ENCODE data around the gene CSRP3. TPM values are rescaled to one million over a fixed set of nuclear protein-coding genes. Genes with fewer than 3 reads are reported as not detected.

Gene CSRP3
- total RNA-seq, 2 donors from 2014 or later, result not detected

DNA sequence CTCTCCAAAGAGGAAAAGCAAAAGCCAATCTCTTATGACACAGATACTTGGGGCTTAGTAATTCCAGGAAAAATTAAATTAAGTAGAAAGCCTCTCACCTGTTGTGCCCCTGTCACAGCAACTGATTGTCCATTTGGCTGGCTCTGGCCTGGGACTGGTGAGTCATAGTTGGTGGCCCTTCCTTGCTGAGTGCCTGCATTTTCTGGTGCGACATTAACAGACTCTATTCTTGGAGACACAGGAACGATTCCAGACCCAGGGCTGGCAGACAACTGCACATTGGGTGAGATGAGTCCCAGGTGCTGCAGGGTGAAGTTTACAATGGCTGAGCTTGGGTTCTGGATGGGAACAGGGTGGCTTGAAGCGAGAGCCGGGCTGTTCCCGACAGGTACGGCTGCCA is 23.3 kb upstream of the CSRP3 start:
- H3K4me1 ChIP-seq (ENCODE audit: control insufficient read depth in 1 of 2, low read depth in 2 of 2), result no peaks in the 10 kb centered on the region
- no peak overlapping the region for H3K4me3 ChIP-seq
- DNase-seq (ENCODE audit: low spot score) (no peak), ATAC-seq (ENCODE audit: insufficient number of reproducible peaks, low FRiP score, low read depth) (no peak)
- no peaks in the 10 kb centered on the region for H3K36me3 ChIP-seq
- H3K27ac ChIP-seq, result no peak overlapping the region
- TF ChIP-seq, protein P1, sequence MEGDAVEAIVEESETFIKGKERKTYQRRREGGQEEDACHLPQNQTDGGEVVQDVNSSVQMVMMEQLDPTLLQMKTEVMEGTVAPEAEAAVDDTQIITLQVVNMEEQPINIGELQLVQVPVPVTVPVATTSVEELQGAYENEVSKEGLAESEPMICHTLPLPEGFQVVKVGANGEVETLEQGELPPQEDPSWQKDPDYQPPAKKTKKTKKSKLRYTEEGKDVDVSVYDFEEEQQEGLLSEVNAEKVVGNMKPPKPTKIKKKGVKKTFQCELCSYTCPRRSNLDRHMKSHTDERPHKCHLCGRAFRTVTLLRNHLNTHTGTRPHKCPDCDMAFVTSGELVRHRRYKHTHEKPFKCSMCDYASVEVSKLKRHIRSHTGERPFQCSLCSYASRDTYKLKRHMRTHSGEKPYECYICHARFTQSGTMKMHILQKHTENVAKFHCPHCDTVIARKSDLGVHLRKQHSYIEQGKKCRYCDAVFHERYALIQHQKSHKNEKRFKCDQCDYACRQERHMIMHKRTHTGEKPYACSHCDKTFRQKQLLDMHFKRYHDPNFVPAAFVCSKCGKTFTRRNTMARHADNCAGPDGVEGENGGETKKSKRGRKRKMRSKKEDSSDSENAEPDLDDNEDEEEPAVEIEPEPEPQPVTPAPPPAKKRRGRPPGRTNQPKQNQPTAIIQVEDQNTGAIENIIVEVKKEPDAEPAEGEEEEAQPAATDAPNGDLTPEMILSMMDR (IDR thresholded peaks at IDR 0.05), result no peak
- no peaks in the 10 kb centered on the region for H3K9me3 ChIP-seq
- H3K27me3 ChIP-seq (replicated peaks; ENCODE audit: insufficient read depth), result no peaks in the 10 kb centered on the region

DNA sequence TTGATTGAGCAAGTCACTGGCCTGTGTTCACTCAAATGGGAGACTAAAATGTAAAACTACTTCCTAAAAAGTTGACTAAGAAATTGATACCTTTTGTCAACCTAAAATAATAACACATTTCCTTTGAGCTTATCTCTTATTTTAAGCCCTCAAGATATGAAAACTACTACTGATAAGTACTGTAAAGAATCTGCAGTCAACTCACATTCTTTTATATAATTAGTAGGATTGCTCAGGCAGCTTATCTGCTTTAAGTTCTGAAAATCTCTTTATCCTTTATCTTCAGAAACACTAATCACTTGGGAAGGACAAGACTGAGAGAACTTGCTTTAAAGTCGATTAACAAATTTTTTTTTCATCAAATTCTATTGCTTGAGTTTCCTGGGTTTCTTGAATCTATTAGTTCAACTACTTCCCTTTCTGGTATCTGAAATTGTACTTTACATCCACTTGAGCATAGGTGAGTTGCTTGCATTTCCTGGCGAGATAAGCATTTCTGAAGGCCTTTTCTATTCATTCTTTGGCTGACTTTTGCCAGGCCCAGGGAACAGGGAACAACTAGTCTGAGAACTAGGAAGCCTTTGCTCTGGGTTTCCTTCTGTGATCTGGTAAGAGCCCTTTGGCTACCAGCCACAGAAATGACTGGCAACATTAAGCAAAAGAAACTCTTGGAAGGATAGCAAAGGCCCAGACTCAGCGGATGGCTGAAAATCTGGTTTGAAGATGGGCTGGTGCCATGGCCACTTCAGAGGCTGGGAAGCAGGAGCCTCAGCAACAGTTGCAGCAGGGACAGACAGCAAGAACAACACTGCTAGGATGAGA is 19.3 kb upstream of the CSRP3 start:
- DNase-seq (ENCODE audit: low spot score), result no peak
- H3K27me3 ChIP-seq (replicated peaks; ENCODE audit: insufficient read depth), result no peaks in the 10 kb centered on the region
- TF ChIP-seq, protein P1 (IDR thresholded peaks at IDR 0.05), result no peak
- H3K27ac ChIP-seq, result no peak overlapping the region
- no peak overlapping the region for H3K4me3 ChIP-seq
- H3K9me3 ChIP-seq, result no peaks in the 10 kb centered on the region
- no peaks in the 10 kb centered on the region for H3K4me1 ChIP-seq (ENCODE audit: control insufficient read depth in 1 of 2, low read depth in 2 of 2)
- ATAC-seq (ENCODE audit: insufficient number of reproducible peaks, low FRiP score, low read depth), result no peak
- no peaks in the 10 kb centered on the region for H3K36me3 ChIP-seq

DNA sequence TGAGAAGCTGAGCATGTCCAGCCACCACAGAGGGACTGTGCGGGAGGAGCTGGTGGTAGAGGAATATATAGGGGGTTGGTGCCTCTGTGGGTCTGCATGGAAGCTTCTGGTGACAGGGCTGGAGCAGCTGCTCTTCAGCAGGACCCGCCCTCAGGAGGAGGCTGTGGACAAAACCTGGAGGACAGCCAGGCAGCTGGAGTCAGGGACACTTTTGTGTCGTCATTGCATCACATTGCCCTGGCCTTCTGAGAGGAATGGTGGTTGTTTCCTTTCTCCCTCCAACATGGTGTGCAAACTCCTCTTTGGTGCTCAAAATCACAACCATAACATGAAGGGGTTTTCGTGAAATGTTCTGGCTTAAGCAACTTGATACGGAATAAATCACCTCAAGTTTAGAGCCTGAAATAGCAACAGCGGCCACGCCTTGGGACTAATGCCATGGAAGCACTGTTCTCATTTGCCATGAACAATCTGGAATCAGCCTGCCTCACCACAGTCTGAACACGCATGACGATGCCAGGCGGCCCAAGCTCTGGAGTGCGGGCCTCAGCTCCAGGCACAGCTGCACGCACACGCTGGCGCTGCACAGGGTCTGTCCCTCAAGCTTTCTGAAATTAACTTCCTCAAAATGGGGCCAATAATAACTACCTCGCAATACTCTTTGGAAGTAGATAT is 17.1 kb upstream of the CSRP3 start:
- no peaks in the 10 kb centered on the region for H3K9me3 ChIP-seq
- no peaks in the 10 kb centered on the region for H3K36me3 ChIP-seq
- H3K27ac ChIP-seq, result no peak overlapping the region
- ATAC-seq (ENCODE audit: insufficient number of reproducible peaks, low FRiP score, low read depth), result no peak
- DNase-seq (ENCODE audit: low spot score), result no peak
- no peaks in the 10 kb centered on the region for H3K27me3 ChIP-seq (replicated peaks; ENCODE audit: insufficient read depth)
- no peak overlapping the region for H3K4me3 ChIP-seq
- no peaks in the 10 kb centered on the region for H3K4me1 ChIP-seq (ENCODE audit: control insufficient read depth in 1 of 2, low read depth in 2 of 2)
- TF ChIP-seq, protein P1 (IDR thresholded peaks at IDR 0.05), result no peak

DNA sequence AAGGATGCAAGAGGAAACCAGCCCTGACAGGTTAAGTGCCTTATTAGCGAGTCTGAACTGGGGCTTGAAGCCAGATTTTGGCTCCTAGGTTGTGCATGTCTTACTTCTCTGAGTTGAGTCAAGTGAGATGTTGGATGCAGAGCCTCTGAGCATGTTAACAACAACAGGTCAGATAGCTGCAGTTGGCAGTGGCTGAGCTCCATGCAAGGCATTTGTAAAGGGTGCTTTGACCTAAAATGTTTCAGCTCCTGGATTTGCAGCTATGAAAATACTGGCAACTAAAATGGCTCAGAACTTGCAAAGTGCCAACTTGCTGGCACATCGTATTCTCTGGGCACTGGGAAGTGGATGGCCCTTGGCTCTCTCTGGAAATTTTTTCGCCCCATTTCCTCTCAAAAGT is 16.4 kb upstream of the CSRP3 start:
- no peak overlapping the region for H3K4me3 ChIP-seq
- H3K9me3 ChIP-seq, result no peaks in the 10 kb centered on the region
- TF ChIP-seq, protein P1 (IDR thresholded peaks at IDR 0.05), result no peak
- no peaks in the 10 kb centered on the region for H3K4me1 ChIP-seq (ENCODE audit: control insufficient read depth in 1 of 2, low read depth in 2 of 2)
- DNase-seq (ENCODE audit: low spot score) (no peak), ATAC-seq (ENCODE audit: insufficient number of reproducible peaks, low FRiP score, low read depth) (no peak)
- H3K36me3 ChIP-seq, result no peaks in the 10 kb centered on the region
- no peak overlapping the region for H3K27ac ChIP-seq
- no peaks in the 10 kb centered on the region for H3K27me3 ChIP-seq (replicated peaks; ENCODE audit: insufficient read depth)

DNA sequence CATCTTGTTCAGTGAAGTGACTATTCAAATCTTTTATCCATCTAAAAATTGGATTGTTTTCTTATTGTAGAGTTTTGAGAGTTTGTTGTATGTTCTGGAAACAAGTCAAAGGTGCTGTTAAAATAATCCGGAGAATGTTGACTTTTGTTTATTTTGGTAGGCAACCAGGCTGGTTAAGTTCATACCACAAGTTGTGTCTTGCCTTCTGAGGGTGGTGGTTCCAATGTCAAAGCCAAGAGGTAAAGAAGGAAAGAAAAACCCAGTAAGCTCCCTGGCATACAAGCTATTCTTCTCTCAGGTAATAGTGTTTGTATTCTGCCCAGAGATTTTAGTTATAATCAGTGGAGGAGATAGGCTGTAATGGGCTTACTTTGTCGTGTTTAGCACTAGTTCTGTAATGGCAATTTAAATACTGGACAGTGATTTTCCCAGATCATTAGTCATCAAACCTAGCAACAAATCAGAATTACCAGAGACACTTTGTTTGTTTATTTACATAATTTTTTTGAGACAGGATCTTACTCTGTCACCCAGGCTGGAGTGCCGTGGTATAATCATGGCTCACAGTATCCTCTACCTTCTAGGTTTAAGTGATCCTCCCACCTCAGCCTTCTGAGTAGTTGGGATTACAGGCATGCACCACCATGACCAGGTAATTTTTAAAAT is 15.1 kb upstream of the CSRP3 start:
- ATAC-seq (ENCODE audit: insufficient number of reproducible peaks, low FRiP score, low read depth), result no peak
- H3K27ac ChIP-seq, result no peak overlapping the region
- TF ChIP-seq, protein P1 (IDR thresholded peaks at IDR 0.05), result no peak
- no peaks in the 10 kb centered on the region for H3K4me1 ChIP-seq (ENCODE audit: control insufficient read depth in 1 of 2, low read depth in 2 of 2)
- no peaks in the 10 kb centered on the region for H3K27me3 ChIP-seq (replicated peaks; ENCODE audit: insufficient read depth)
- H3K9me3 ChIP-seq, result no peaks in the 10 kb centered on the region
- no peaks in the 10 kb centered on the region for H3K36me3 ChIP-seq
- DNase-seq (ENCODE audit: low spot score), result no peak
- no peak overlapping the region for H3K4me3 ChIP-seq
